OCI-LY3 (cell line): ENCODE measurements around the gene CMTM2.

Experiments used
- H2AFZ ChIP-seq: fragments of 200-600, 300-600 bp; shearing (Covaris generic); 2 replicates; pipeline ENCODE4 v1.6.0; 2014; ENCODE audit warnings: antibody characterized with exemption, low read depth, low read length
- H3K27ac ChIP-seq: fragments of 200-600, 300-600 bp; sonication (generic); 2 replicates; pipeline ENCODE4 v1.5.1; 2014; ENCODE audit warnings: mild to moderate bottlenecking, low read length, moderate library complexity, mixed read lengths
- H3K27me3 ChIP-seq: fragments of 200-600, 300-600 bp; sonication (generic); 2 replicates; pipeline ENCODE4 v1.6.1; 2014; ENCODE audit warnings: low read depth, low read length, mixed read lengths
- H3K36me3 ChIP-seq: fragments of 200-600, 300-600 bp; sonication (generic); replicated peaks from 2 replicates; pipeline ENCODE3; 2014; ENCODE audit warnings: low read depth, low read length, mixed read lengths
- H3K4me1 ChIP-seq: fragments of 300-600, 200-600 bp; sonication (generic); 2 replicates; pipeline ENCODE4 v1.6.1; 2014; ENCODE audit warnings: low read length, mixed read lengths
- H3K4me2 ChIP-seq: fragments of 200-600, 300-600 bp; sonication (generic); 2 replicates; pipeline ENCODE4 v1.6.1; 2014; ENCODE audit warnings: low read length, mixed read lengths
- H3K4me3 ChIP-seq: fragments of 300-600, 200-600 bp; sonication (generic); 2 replicates; pipeline ENCODE4 v1.5.1; 2014; ENCODE audit warnings: antibody characterized with exemption, mild to moderate bottlenecking, low read length, moderate library complexity
- H3K79me2 ChIP-seq: fragments of 300-600, 200-600 bp; shearing (Covaris generic); 2 replicates; pipeline ENCODE4 v1.6.1; 2014; ENCODE audit warnings: mild to moderate bottlenecking, low read length, mixed read lengths
- H3K9ac ChIP-seq: fragments of 300-600, 200-600 bp; shearing (Covaris generic); 2 replicates; pipeline ENCODE4 v1.6.0; 2014; ENCODE audit warnings: mild to moderate bottlenecking, low read length, moderate library complexity
- H3K9me3 ChIP-seq: fragments of 200-600, 300-600 bp; shearing (Covaris generic); 2 replicates; pipeline ENCODE4 v1.6.1; 2014; ENCODE audit warnings: low read length, mixed read lengths; ENCODE audit not compliant: insufficient read depth
- H4K20me1 ChIP-seq: fragments of 200-600, 300-600 bp; sonication (generic); 2 replicates; pipeline ENCODE4 v1.6.1; 2016; ENCODE audit warnings: low read length, mixed read lengths; ENCODE audit not compliant: insufficient read depth
- EZH2phosphoT487 ChIP-seq: fragments of 200-600 bp; shearing (Covaris generic); IDR thresholded peaks from 2 replicates; pipeline ENCODE4 v1.6.1; 2018; ENCODE audit warnings: antibody characterized with exemption, mixed run types, low read depth
- TF ChIP-seq, protein P1 (sequence below): fragments of 200-600, 300-600 bp; sonication (generic); IDR thresholded peaks from 2 replicates; pipeline ENCODE4 v1.5.1; 2014; ENCODE audit warnings: antibody characterized with exemption, low read length, low read depth

The CMTM2 gene

DNA sequence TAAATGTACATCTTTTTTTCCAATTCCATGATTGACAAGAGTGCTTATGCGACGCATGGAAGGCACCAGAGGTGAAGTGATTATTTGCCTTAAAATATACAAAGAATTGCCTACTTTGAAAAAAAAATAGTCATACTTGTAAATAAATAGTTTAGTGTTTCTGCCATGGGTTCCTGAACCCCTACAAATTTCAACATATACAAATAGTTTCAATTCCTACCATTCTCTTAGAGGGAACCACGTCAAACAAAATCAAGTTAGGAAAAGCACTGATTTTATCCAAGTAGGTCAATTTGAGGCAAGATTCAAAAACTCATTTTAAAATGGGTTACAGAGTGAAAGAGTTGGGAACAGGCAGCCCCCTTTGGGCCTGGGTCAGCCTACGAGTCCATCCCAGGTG is 36.9 kb downstream of the CMTM2 start:
- no peaks in the 10 kb centered on the region for H4K20me1 ChIP-seq
- H3K4me1 ChIP-seq: peaks cover 11% of the 10 kb centered on the region
- no peak overlapping the region for H3K4me2 ChIP-seq
- no peak for TF ChIP-seq EZH2phosphoT487
- TF ChIP-seq, protein P1, sequence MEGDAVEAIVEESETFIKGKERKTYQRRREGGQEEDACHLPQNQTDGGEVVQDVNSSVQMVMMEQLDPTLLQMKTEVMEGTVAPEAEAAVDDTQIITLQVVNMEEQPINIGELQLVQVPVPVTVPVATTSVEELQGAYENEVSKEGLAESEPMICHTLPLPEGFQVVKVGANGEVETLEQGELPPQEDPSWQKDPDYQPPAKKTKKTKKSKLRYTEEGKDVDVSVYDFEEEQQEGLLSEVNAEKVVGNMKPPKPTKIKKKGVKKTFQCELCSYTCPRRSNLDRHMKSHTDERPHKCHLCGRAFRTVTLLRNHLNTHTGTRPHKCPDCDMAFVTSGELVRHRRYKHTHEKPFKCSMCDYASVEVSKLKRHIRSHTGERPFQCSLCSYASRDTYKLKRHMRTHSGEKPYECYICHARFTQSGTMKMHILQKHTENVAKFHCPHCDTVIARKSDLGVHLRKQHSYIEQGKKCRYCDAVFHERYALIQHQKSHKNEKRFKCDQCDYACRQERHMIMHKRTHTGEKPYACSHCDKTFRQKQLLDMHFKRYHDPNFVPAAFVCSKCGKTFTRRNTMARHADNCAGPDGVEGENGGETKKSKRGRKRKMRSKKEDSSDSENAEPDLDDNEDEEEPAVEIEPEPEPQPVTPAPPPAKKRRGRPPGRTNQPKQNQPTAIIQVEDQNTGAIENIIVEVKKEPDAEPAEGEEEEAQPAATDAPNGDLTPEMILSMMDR: no peak
- no peaks in the 10 kb centered on the region for H3K9me3 ChIP-seq
- H2AFZ ChIP-seq: no peak overlapping the region
- no peak overlapping the region for H3K9ac ChIP-seq
- no peak overlapping the region for H3K27ac ChIP-seq
- H3K27me3 ChIP-seq: no peaks in the 10 kb centered on the region
- H3K36me3 ChIP-seq: peaks cover 10% of the 10 kb centered on the region
- no peaks in the 10 kb centered on the region for H3K79me2 ChIP-seq
- H3K4me3 ChIP-seq: no peak overlapping the region

DNA sequence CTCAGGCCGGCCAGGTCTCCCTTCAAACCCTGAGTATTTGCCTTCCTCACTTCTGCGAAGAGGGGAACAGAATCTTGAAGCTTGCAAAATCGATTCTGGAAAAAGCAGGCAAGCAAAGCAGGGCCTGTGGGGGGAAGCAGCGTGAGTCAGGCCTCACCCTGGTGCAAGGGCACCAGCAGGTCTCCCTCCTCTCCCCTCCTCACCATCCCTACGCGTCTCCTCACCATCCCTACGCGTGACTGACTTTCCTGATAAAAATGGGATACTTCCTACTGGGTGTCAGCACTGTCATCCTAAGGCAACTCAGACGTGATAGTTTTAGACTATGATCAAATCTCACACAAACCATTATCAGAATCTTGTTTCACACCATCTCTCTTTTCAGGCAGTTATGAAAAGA is 37.3 kb downstream of the CMTM2 start:
- H3K4me1 ChIP-seq: peaks cover 11% of the 10 kb centered on the region
- no peaks in the 10 kb centered on the region for H4K20me1 ChIP-seq
- no peak overlapping the region for H3K4me2 ChIP-seq
- no peaks in the 10 kb centered on the region for H3K79me2 ChIP-seq
- no peaks in the 10 kb centered on the region for H3K27me3 ChIP-seq
- no peak overlapping the region for H3K9ac ChIP-seq
- peaks cover 10% of the 10 kb centered on the region for H3K36me3 ChIP-seq
- no peak for TF ChIP-seq EZH2phosphoT487
- TF ChIP-seq, protein P1: no peak
- H3K9me3 ChIP-seq: no peaks in the 10 kb centered on the region
- H3K4me3 ChIP-seq: no peak overlapping the region
- H3K27ac ChIP-seq: no peak overlapping the region
- no peak overlapping the region for H2AFZ ChIP-seq

DNA sequence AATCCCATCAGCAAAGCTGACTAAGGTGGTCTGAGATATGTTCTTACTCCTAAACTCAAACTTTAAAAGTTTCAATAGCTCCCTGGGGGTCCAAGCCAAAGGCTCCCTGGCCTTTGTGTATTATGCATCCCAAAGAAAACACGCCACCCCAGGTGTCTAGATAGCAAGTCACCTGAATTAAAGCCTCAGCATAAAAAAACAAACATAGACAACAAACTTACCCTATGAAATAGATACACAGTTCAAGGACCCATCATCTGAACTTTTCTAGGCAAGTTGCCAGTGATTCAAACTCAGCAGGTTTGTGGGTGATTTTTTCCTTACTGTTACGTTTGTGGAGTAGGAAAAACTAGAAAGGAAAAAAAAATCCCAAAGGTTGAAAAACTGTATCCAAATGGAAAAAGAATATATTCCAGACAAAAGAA is 37.8 kb downstream of the CMTM2 start:
- Histone ChIP-seq H3K4me3 (no peak overlapping the region), H3K36me3 (peaks cover 10% of the 10 kb centered on the region), H3K27ac (no peak overlapping the region), H3K27me3 (no peaks in the 10 kb centered on the region), H3K79me2 (no peaks in the 10 kb centered on the region), H3K9me3 (no peaks in the 10 kb centered on the region), H3K4me2 (no peak overlapping the region), H3K4me1 (peaks cover 11% of the 10 kb centered on the region), H3K9ac (no peak overlapping the region), H4K20me1 (no peaks in the 10 kb centered on the region), H2AFZ (no peak overlapping the region)
- TF ChIP-seq, protein P1: no peak
- TF ChIP-seq EZH2phosphoT487: no peak

DNA sequence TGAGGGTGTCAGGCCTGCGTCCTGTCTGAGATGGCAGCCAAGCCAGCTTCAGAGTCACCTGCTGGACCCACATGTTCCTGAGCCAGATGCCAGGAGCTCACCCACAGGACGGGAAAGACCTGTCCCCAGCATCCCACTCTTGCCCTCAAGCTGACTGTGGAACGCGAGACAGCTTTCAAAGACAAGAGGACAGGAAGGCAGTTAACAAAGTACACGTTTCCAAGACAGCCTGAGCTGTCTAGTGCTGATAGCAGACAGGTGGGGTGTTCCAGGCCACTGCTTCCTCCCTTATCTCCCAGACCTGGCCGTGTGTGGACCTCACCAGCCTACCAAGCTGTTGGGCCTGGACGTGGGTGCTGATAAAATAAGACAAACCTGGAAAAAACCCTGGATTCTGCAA is 38.5 kb downstream of the CMTM2 start:
- Histone ChIP-seq H3K4me3 (no peak overlapping the region), H3K27ac (no peak overlapping the region), H3K4me2 (no peak overlapping the region), H2AFZ (no peak overlapping the region), H4K20me1 (no peaks in the 10 kb centered on the region), H3K9ac (no peak overlapping the region), H3K9me3 (no peaks in the 10 kb centered on the region), H3K4me1 (peaks cover 11% of the 10 kb centered on the region), H3K27me3 (no peaks in the 10 kb centered on the region), H3K79me2 (no peaks in the 10 kb centered on the region), H3K36me3 (peaks cover 9% of the 10 kb centered on the region)
- TF ChIP-seq, protein P1: no peak
- TF ChIP-seq EZH2phosphoT487: no peak
